Neural progenitor cell (in vitro differentiated cells): ENCODE measurements around the gene SLC4A2. TPM values are rescaled to one million over a fixed set of nuclear protein-coding genes. Genes with fewer than 3 reads are reported as not detected.

ENCODE experiments used
- DNase-seq: peaks from one replicate; pipeline ENCODE4 v3.0.0-alpha.2; 2016; ENCODE audit warnings: low spot score
- H2AFZ ChIP-seq: fragments of 200-600 bp; sonication (generic); replicated peaks from 2 replicates; pipeline ENCODE4 v1.6.1; 2016; ENCODE audit warnings: antibody characterized with exemption
- H3F3A ChIP-seq: fragments of 200-600 bp; sonication (generic); 2 replicates; pipeline ENCODE4 v1.6.1; 2016; ENCODE audit warnings: antibody characterized with exemption, low read depth
- H3K27ac ChIP-seq: fragments of 200-600 bp; sonication (generic); 2 replicates; pipeline ENCODE4 v1.5.1; 2016; ENCODE audit warnings: mild to moderate bottlenecking
- H3K27me3 ChIP-seq: fragments of 200-600 bp; sonication (generic); 2 replicates; pipeline ENCODE4 v1.6.1; 2016; ENCODE audit warnings: mild to moderate bottlenecking, moderate library complexity
- H3K36me3 ChIP-seq: fragments of 200-600 bp; sonication (generic); 2 replicates; pipeline ENCODE4 v1.5.1; 2016
- H3K4me1 ChIP-seq: fragments of 200-600 bp; sonication (generic); 2 replicates; pipeline ENCODE4 v1.6.1; 2016; ENCODE audit warnings: mixed run types
- H3K4me2 ChIP-seq: fragments of 200-600 bp; sonication (generic); 2 replicates; pipeline ENCODE4 v1.6.1; 2016
- H3K4me3 ChIP-seq: fragments of 200-600 bp; sonication (generic); 2 replicates; pipeline ENCODE4 v1.5.1; 2016
- H3K79me2 ChIP-seq: fragments of 200-600 bp; sonication (generic); 2 replicates; pipeline ENCODE4 v1.6.1; 2016; ENCODE audit warnings: low read depth
- H3K9ac ChIP-seq: fragments of 200-600 bp; sonication (generic); 2 replicates; pipeline ENCODE4 v1.6.1; 2016
- H3K9me3 ChIP-seq: fragments of 200-600 bp; sonication (generic); 2 replicates; pipeline ENCODE4 v1.5.1; 2016; ENCODE audit warnings: low read depth
- H4K20me1 ChIP-seq: fragments of 200-600 bp; sonication (generic); 2 replicates; pipeline ENCODE4 v1.6.1; 2016; ENCODE audit warnings: low read depth
- H3K27ac Mint-ChIP-seq: 3 replicates; pipeline ENCODE4 v1.8.0; 2021; ENCODE audit warnings: mixed read lengths
- H3K27me3 Mint-ChIP-seq: 2 replicates; pipeline ENCODE4 v1.8.0; 2022; ENCODE audit warnings: low read depth, mild to moderate bottlenecking, inconsistent platforms, moderate library complexity, mixed read lengths; ENCODE audit not compliant: insufficient read depth
- H3K36me3 Mint-ChIP-seq: 3 replicates; pipeline ENCODE4 v1.8.0; 2021; ENCODE audit warnings: mixed read lengths
- H3K4me1 Mint-ChIP-seq: 3 replicates; pipeline ENCODE4 v1.8.0; 2021; ENCODE audit warnings: mixed read lengths
- H3K4me3 Mint-ChIP-seq: 3 replicates; pipeline ENCODE4 v1.8.0; 2021; ENCODE audit warnings: mild to moderate bottlenecking, moderate library complexity, mixed read lengths
- H3K9me3 Mint-ChIP-seq: 3 replicates; pipeline ENCODE4 v1.8.0; 2020; ENCODE audit warnings: mixed read lengths
- EZH2 ChIP-seq: fragments of 200-600 bp; sonication (generic); IDR thresholded peaks from 2 replicates; pipeline ENCODE4 v1.6.1; 2017; ENCODE audit warnings: antibody characterized with exemption, mild to moderate bottlenecking, moderate library complexity
- EZH2phosphoT487 ChIP-seq: fragments of 200-600 bp; sonication (generic); IDR thresholded peaks from 2 replicates; pipeline ENCODE4 v1.6.1; 2017; ENCODE audit warnings: antibody characterized with exemption
- total RNA-seq: library from RNA; depleted of rRNA; stranded (reverse); fragments of >200 nt; gene quantifications from 2 replicates; pipeline ENCODE4 v1.2.3, GENCODE V29; 2015; ENCODE audit warnings: low replicate concordance
- TF ChIP-seq, protein P1 (sequence below): fragments of 200-600 bp; sonication (generic); IDR thresholded peaks from 2 replicates; pipeline ENCODE4 v1.5.1; 2017; ENCODE audit warnings: antibody characterized with exemption, mild to moderate bottlenecking

SLC4A2 gene
- total RNA-seq, 1 donor from 2014 or later, result 26.1 TPM

DNA sequence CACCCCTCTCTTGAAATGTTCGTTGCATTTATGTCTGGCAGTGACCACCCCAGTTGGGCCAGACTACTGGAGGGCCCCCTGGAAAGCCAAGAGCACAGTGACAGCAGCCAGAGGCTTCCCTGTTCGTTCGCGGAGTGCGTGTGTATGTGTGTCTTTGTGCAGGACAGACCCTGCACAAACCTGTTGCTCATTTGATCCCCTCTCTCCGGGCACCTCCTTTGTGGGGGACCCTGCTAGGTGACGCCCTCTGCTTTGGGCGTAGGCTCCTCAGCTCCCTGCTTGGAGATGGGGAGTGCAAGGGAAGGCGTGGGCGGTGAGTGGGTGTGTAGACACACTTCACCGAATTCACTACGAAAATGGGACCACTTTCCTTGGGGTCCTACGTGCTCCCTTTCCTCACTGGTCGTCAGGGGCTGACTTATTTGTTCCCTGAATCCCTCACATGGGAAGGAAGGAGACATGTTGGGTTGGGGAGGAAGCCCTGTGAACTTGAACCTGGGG, 65.6 kb downstream of the SLC4A2 start:
- Histone ChIP-seq H3F3A (peaks cover 41% of the 10 kb centered on the region), H4K20me1 (peaks cover 70% of the 10 kb centered on the region), H3K36me3 (no peaks in the 10 kb centered on the region), H3K9ac (no peak overlapping the region), H3K4me3 (peak overlapping the region; percentile 54), H3K27ac (no peak overlapping the region), H3K79me2 (no peaks in the 10 kb centered on the region), H3K4me1 (peaks cover 8% of the 10 kb centered on the region), H3K27me3 (no peaks in the 10 kb centered on the region), H3K4me2 (peak overlapping the region; percentile 90), H2AFZ (no peak overlapping the region), H3K9me3 (no peaks in the 10 kb centered on the region)
- Mint-ChIP-seq H3K36me3 (peaks cover 26% of the 10 kb centered on the region), H3K27me3 (peaks cover 12% of the 10 kb centered on the region), H3K4me1 (peaks cover 27% of the 10 kb centered on the region), H3K4me3 (peak overlapping the region; percentile 82), H3K9me3 (no peaks in the 10 kb centered on the region), H3K27ac (no peak overlapping the region)
- no peak for TF ChIP-seq EZH2phosphoT487
- TF ChIP-seq EZH2, result no peak
- no peak for DNase-seq

DNA sequence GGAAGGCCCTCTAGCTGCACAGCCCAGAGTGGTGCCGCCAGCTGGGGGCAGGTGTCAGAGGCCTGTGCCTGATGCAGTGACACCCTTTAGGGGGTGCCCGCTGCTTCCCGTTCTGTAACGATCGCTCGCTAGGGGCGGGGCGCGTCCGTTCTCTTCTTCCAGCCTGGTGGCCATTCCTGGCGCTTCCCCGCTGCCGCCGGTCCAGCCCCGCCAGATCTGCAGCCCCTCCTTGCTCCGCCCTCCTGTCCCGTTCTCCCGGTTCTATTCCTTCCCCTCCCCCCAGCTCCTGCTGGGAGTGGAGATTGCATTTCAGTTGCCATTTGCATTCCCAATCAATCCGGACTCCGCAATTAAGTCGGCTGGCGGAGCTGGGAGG, 66.1 kb downstream of the SLC4A2 start:
- no peak overlapping the region for H3K27ac ChIP-seq
- H3K9me3 ChIP-seq, result no peaks in the 10 kb centered on the region
- Mint-ChIP-seq H3K27ac (no peak overlapping the region), H3K4me3 (peak overlapping the region; percentile 82), H3K27me3 (peaks cover 15% of the 10 kb centered on the region), H3K4me1 (peaks cover 27% of the 10 kb centered on the region), H3K9me3 (no peaks in the 10 kb centered on the region), H3K36me3 (peaks cover 24% of the 10 kb centered on the region)
- peak overlapping the region; percentile 90 for H3K4me2 ChIP-seq
- no peaks in the 10 kb centered on the region for H3K27me3 ChIP-seq
- H2AFZ ChIP-seq, result no peak overlapping the region
- TF ChIP-seq, protein P1, sequence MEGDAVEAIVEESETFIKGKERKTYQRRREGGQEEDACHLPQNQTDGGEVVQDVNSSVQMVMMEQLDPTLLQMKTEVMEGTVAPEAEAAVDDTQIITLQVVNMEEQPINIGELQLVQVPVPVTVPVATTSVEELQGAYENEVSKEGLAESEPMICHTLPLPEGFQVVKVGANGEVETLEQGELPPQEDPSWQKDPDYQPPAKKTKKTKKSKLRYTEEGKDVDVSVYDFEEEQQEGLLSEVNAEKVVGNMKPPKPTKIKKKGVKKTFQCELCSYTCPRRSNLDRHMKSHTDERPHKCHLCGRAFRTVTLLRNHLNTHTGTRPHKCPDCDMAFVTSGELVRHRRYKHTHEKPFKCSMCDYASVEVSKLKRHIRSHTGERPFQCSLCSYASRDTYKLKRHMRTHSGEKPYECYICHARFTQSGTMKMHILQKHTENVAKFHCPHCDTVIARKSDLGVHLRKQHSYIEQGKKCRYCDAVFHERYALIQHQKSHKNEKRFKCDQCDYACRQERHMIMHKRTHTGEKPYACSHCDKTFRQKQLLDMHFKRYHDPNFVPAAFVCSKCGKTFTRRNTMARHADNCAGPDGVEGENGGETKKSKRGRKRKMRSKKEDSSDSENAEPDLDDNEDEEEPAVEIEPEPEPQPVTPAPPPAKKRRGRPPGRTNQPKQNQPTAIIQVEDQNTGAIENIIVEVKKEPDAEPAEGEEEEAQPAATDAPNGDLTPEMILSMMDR, result peak; percentile 45
- TF ChIP-seq EZH2, result no peak
- H3K4me3 ChIP-seq, result peak overlapping the region; percentile 54
- H4K20me1 ChIP-seq, result peaks cover 64% of the 10 kb centered on the region
- H3K9ac ChIP-seq, result no peak overlapping the region
- H3F3A ChIP-seq, result peaks cover 41% of the 10 kb centered on the region
- H3K79me2 ChIP-seq, result no peaks in the 10 kb centered on the region
- H3K36me3 ChIP-seq, result no peaks in the 10 kb centered on the region
- DNase-seq, result peak; percentile 93
- H3K4me1 ChIP-seq, result peaks cover 8% of the 10 kb centered on the region

DNA sequence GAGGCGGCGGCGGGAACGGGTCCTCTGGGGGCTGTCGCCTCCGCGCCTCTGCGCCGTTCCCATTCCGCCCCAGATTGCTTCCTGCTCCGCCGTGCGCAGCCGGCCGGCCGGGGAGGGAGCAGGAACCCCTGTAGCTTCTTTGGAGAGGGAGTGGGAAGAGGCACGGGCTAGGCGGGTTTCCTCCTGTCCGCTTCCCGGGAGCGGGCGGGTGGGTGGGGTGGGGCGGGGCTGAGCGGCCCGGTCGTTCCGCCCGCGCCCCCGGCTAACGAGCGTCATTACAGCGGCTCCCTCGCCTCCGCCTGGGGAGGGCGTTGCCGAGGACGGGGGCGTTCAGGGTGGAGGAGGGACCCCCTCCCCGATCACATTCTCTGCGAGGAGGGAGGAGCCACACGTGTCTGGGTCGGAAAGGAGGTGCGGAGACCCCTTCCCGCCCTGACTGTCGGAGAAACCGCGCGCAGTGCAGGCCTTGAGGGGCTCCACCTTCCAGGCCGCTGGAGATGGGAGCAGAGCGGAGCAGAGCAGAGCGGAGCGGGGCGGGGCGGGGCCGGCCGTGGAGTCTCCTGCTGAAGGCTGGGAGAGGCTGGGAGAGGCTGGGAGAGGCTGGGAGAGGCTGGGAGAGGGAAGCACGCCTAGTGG, 66.6 kb downstream of the SLC4A2 start:
- Histone ChIP-seq H3F3A (peaks cover 41% of the 10 kb centered on the region), H3K27ac (no peak overlapping the region), H3K27me3 (no peaks in the 10 kb centered on the region), H3K4me2 (peak overlapping the region; percentile 90), H3K4me3 (peak overlapping the region; percentile 54), H3K79me2 (no peaks in the 10 kb centered on the region), H4K20me1 (peaks cover 59% of the 10 kb centered on the region), H2AFZ (no peak overlapping the region), H3K36me3 (no peaks in the 10 kb centered on the region), H3K9me3 (no peaks in the 10 kb centered on the region), H3K4me1 (peaks cover 8% of the 10 kb centered on the region), H3K9ac (no peak overlapping the region)
- peak; percentile 80 for DNase-seq
- peak overlapping the region; percentile 82 for H3K4me3 Mint-ChIP-seq
- H3K27ac Mint-ChIP-seq, result no peak overlapping the region
- H3K4me1 Mint-ChIP-seq, result peaks cover 27% of the 10 kb centered on the region
- H3K9me3 Mint-ChIP-seq, result no peaks in the 10 kb centered on the region
- TF ChIP-seq, protein P1, result no peak
- TF ChIP-seq EZH2phosphoT487, result peak; percentile 11
- H3K36me3 Mint-ChIP-seq, result peaks cover 20% of the 10 kb centered on the region
- H3K27me3 Mint-ChIP-seq, result peaks cover 15% of the 10 kb centered on the region

Other genes with a start within 250 kb of the SLC4A2 start
- not detected in 2 replicates for gene AOC1, start 207.1 kb upstream of the SLC4A2 start, total RNA-seq
- gene KCNH2, start 81.3 kb upstream of the SLC4A2 start, total RNA-seq, result 2.6 and 11.1 TPM in 2 replicates
- gene NOS3, start 68.6 kb upstream of the SLC4A2 start, total RNA-seq, result 1.3 and 11.0 TPM in 2 replicates
- 0.43 and 1.8 TPM in 2 replicates for gene ATG9B, start 35.1 kb upstream of the SLC4A2 start, total RNA-seq
- 7.9 and 19.9 TPM in 2 replicates for gene ABCB8, start 31.1 kb upstream of the SLC4A2 start, total RNA-seq
- gene ASIC3, start 11.1 kb upstream of the SLC4A2 start, total RNA-seq, result 1.6 TPM in 1 of 2 replicates, not detected in the other
- gene CDK5, start 1.7 kb upstream of the SLC4A2 start, total RNA-seq, result 8.1 and 10.3 TPM in 2 replicates
- 22.4 and 71.0 TPM in 2 replicates for gene FASTK, start 21.2 kb downstream of the SLC4A2 start, total RNA-seq
- 6.0 and 49.4 TPM in 2 replicates for gene TMUB1, start 23.9 kb downstream of the SLC4A2 start, total RNA-seq
- gene AGAP3, start 26.9 kb downstream of the SLC4A2 start, total RNA-seq, result 38.9 and 73.0 TPM in 2 replicates
- not detected in 2 replicates for gene GBX1, start 108.1 kb downstream of the SLC4A2 start, total RNA-seq
- gene ASB10, start 127.7 kb downstream of the SLC4A2 start, total RNA-seq, result not detected in 2 replicates
- not detected in 2 replicates for gene H2BK1, start 150.9 kb downstream of the SLC4A2 start, total RNA-seq
- gene ABCF2, start 167.6 kb downstream of the SLC4A2 start, total RNA-seq, result 31.3 and 40.7 TPM in 2 replicates
- gene CHPF2, start 172.9 kb downstream of the SLC4A2 start, total RNA-seq, result 8.8 and 18.3 TPM in 2 replicates
- 11.0 and 23.6 TPM in 2 replicates for gene SMARCD3, start 189.1 kb downstream of the SLC4A2 start, total RNA-seq